Measurements from ENCODE around the gene MUC6. TPM values are rescaled to one million over a fixed set of nuclear protein-coding genes. Genes with fewer than 3 reads are reported as not detected.

Gene MUC6
- total RNA-seq, 1 experiment from 2014 or later: not detected

- peak; percentile 1 for DNase-seq (ENCODE audit: low read depth)
Measured at GRCh38 chr11:1052133-1053011, 15.9 kb upstream of the MUC6 start.

GRCh38 chr11:1051356-1052132 is 15.0 kb upstream of the MUC6 start:
- DNase-seq (ENCODE audit: low read depth): peak; percentile 1

GRCh38 chr11:1050581-1051355 is 14.2 kb upstream of the MUC6 start:
- peak; percentile 74 for DNase-seq (ENCODE audit: low read depth)

- DNase-seq (ENCODE audit: low read depth): peak; percentile 1
Measured at GRCh38 chr11:1049911-1050580, 13.5 kb upstream of the MUC6 start.

- peak; percentile 1 for DNase-seq (ENCODE audit: low read depth)
Measured at GRCh38 chr11:1049431-1049891, 12.9 kb upstream of the MUC6 start.

GRCh38 chr11:1049071-1049405 is 12.5 kb upstream of the MUC6 start:
- DNase-seq (ENCODE audit: low read depth): no peak

GRCh38 chr11:1048375-1049070 is 12.0 kb upstream of the MUC6 start:
- peak; percentile 2 for DNase-seq (ENCODE audit: low read depth)

- DNase-seq (ENCODE audit: low read depth): peak; percentile 3
Measured at GRCh38 chr11:1047595-1048156, 11.2 kb upstream of the MUC6 start.

GRCh38 chr11:1044160-1044559 is 7.6 kb upstream of the MUC6 start:
- DNase-seq (ENCODE audit: low read depth): no peak

- DNase-seq (ENCODE audit: low read depth): no peak
Measured at GRCh38 chr11:1043563-1044096, 7.1 kb upstream of the MUC6 start.

- DNase-seq (ENCODE audit: low read depth): no peak
Measured at GRCh38 chr11:1042626-1043562, 6.4 kb upstream of the MUC6 start.

- peak; percentile 37 for DNase-seq (ENCODE audit: low read depth)
Measured at GRCh38 chr11:1041936-1042608, 5.6 kb upstream of the MUC6 start.

- no peak for DNase-seq (ENCODE audit: low read depth)
Measured at GRCh38 chr11:1041471-1041870, 5.0 kb upstream of the MUC6 start.

GRCh38 chr11:1041149-1041467 is 4.6 kb upstream of the MUC6 start:
- no peak for DNase-seq (ENCODE audit: low read depth)

GRCh38 chr11:1040428-1041148 is 4.1 kb upstream of the MUC6 start:
- no peak for DNase-seq (ENCODE audit: low read depth)

- DNase-seq (ENCODE audit: low read depth): no peak
Measured at GRCh38 chr11:1039481-1040427, 3.2 kb upstream of the MUC6 start.

GRCh38 chr11:1038921-1039320 is 2.4 kb upstream of the MUC6 start:
- no peak for DNase-seq (ENCODE audit: low read depth)
